Uterus (tissue), 4 donors: Measurements from ENCODE around the gene TSHZ2. TPM values are rescaled to one million over a fixed set of nuclear protein-coding genes. Genes with fewer than 3 reads are reported as not detected.

Experiments used
- DNase-seq, 2 donors: peaks; one replicate each; pipeline ENCODE4 v3.0.0-alpha.2; 2019 to 2020
- H3K27ac ChIP-seq, 2 donors: fragments of 200-600 bp; sonication (generic); 1 replicate in 1 of 2; 2 replicates in 1 of 2; pipeline ENCODE4 v1.5.1; 2016 to 2018
- H3K27me3 ChIP-seq, 2 donors: fragments of 200-600 bp; sonication (generic); one replicate each; pipeline ENCODE4 v1.5.1; 2018 to 2019; ENCODE audit warnings: control low read depth in 1 of 2
- H3K36me3 ChIP-seq, 2 donors: fragments of 200-600 bp; sonication (generic); one replicate each; pipeline ENCODE4 v1.5.1; 2019; ENCODE audit warnings: control low read depth in 1 of 2
- H3K4me1 ChIP-seq, 2 donors: fragments of 200-600 bp; sonication (generic); one replicate each; pipeline ENCODE4 v1.5.1; 2018 to 2019; ENCODE audit warnings: control low read depth in 1 of 2
- H3K4me3 ChIP-seq, 2 donors: fragments of 200-600 bp; sonication (generic); 1 replicate in 1 of 2; 2 replicates in 1 of 2; pipeline ENCODE4 v1.5.1; 2018 to 2019; ENCODE audit warnings: mild to moderate bottlenecking in 1 of 2
- H3K9me3 ChIP-seq, 2 donors: fragments of 200-600 bp; sonication (generic); one replicate each; pipeline ENCODE4 v1.5.1; 2019; ENCODE audit warnings: control low read depth in 1 of 2
- CTCF ChIP-seq, 4 experiments: fragments of 200-600 bp in 2 of 4; fragments of 450-650 bp in 2 of 4; sonication (generic) in 2 of 4; IDR thresholded peaks; one replicate each; pipeline ENCODE4 v1.5.1; 2016 to 2019; ENCODE audit warnings: antibody characterized with exemption in 4 of 4, mild to moderate bottlenecking in 2 of 4, moderate library complexity in 1 of 4
- POLR2A ChIP-seq, 2 donors: fragments of 450-650 bp; IDR thresholded peaks; one replicate each; pipeline ENCODE4 v1.6.1; 2016; ENCODE audit warnings: antibody characterized with exemption in 2 of 2, mild to moderate bottlenecking in 1 of 2, moderate library complexity in 1 of 2
- intact Hi-C: fragments of 100-400 bp; cut with DNase I; formaldehyde crosslinking; loops from one replicate; pipeline ENCODE4 v1.15.1; 2023; ENCODE audit warnings: low total_unique reads
- total RNA-seq, 4 donors: library from RNA; depleted of rRNA in 3 of 4; stranded (reverse); fragments of >200 nt in 3 of 4; gene quantifications; one replicate each; pipeline versions ENCODE4 v1.1.0 to v1.2.4, GENCODE V29; 2014 to 2023
- donor health status: DM: yes; HTN: yes; CAD: no.

Gene TSHZ2
- total RNA-seq, 4 donors from 2014 or later, result 22.0 to 50.1 (median 33.1) TPM

- Histone ChIP-seq H3K4me1 (no peaks in the 10 kb centered on the region), H3K27ac (no peak overlapping the region), H3K27me3 (no peaks in the 10 kb centered on the region), H3K36me3 (no peaks in the 10 kb centered on the region), H3K4me3 (no peak overlapping the region), H3K9me3 (no peaks in the 10 kb centered on the region)
- no peak for TF ChIP-seq CTCF (IDR thresholded peaks at IDR 0.05)
- intact Hi-C loops, result no loop called here
- DNase-seq, result no peak
Observed at GRCh38 chr20:53274365-53274764, 302.2 kb downstream of the TSHZ2 start.

- DNase-seq, result no peak
- intact Hi-C loops, result no loop called here
- Histone ChIP-seq H3K27me3 (no peaks in the 10 kb centered on the region), H3K4me3 (no peak overlapping the region), H3K4me1 (no peaks in the 10 kb centered on the region), H3K27ac (no peak overlapping the region), H3K36me3 (no peaks in the 10 kb centered on the region), H3K9me3 (no peaks in the 10 kb centered on the region)
- TF ChIP-seq POLR2A (IDR thresholded peaks at IDR 0.05), result no peak
- TF ChIP-seq CTCF (IDR thresholded peaks at IDR 0.05), result no peak
Observed at GRCh38 chr20:53274807-53275206, 302.6 kb downstream of the TSHZ2 start.

GRCh38 chr20:53276143-53276542 lies 304.0 kb downstream of the TSHZ2 start:
- Histone ChIP-seq H3K4me1 (no peaks in the 10 kb centered on the region), H3K27ac (no peak overlapping the region), H3K4me3 (no peak overlapping the region), H3K27me3 (no peaks in the 10 kb centered on the region), H3K9me3 (no peaks in the 10 kb centered on the region), H3K36me3 (no peaks in the 10 kb centered on the region)
- intact Hi-C loops, result no loop called here
- DNase-seq, result no peak
- TF ChIP-seq POLR2A (IDR thresholded peaks at IDR 0.05) (no peak), CTCF (IDR thresholded peaks at IDR 0.05) (no peak)

- Histone ChIP-seq H3K4me3 (no peak overlapping the region), H3K27ac (no peak overlapping the region), H3K36me3 (no peaks in the 10 kb centered on the region), H3K27me3 (no peaks in the 10 kb centered on the region), H3K9me3 (no peaks in the 10 kb centered on the region), H3K4me1 (no peaks in the 10 kb centered on the region)
- intact Hi-C loops, result no loop called here
- DNase-seq, result no peak
- no peak for TF ChIP-seq POLR2A (IDR thresholded peaks at IDR 0.05)
- no peak for TF ChIP-seq CTCF (IDR thresholded peaks at IDR 0.05)
Observed at GRCh38 chr20:53278555-53278954, 306.4 kb downstream of the TSHZ2 start.

GRCh38 chr20:53279735-53280134 lies 307.6 kb downstream of the TSHZ2 start:
- H3K36me3 ChIP-seq, result no peaks in the 10 kb centered on the region
- H3K27ac ChIP-seq, result no peak overlapping the region
- TF ChIP-seq POLR2A (IDR thresholded peaks at IDR 0.05) (no peak), CTCF (IDR thresholded peaks at IDR 0.05) (no peak)
- no peak for DNase-seq
- intact Hi-C loops, result no loop called here
- H3K27me3 ChIP-seq, result no peaks in the 10 kb centered on the region
- H3K9me3 ChIP-seq, result no peaks in the 10 kb centered on the region
- no peaks in the 10 kb centered on the region for H3K4me1 ChIP-seq
- no peak overlapping the region for H3K4me3 ChIP-seq
